Left lung (tissue), 10 donors: ENCODE data around the gene KRTAP5-3. TPM values are rescaled to one million over a fixed set of nuclear protein-coding genes. Genes with fewer than 3 reads are reported as not detected.

Experiments used
- ATAC-seq: fragments of 200-7000 bp; cut with Tn5 transposase; one replicate; pipeline ENCODE4 v1.9.1; 2020; ENCODE audit warnings: moderate library complexity
- DNase-seq, 4 donors: peaks; one replicate each; pipeline ENCODE4 v3.0.0-alpha.2; 2013 to 2020
- H3K27ac ChIP-seq, 2 donors: fragments of 200-600 bp; sonication (generic) in 1 of 2; one replicate each; pipeline versions ENCODE4 v1.5.0 to v1.8.0; 2020 to 2021
- H3K27me3 ChIP-seq, 2 donors: fragments of 200-600 bp; sonication (generic) in 1 of 2; one replicate each; pipeline versions ENCODE4 v1.5.0 to v1.8.0; 2020 to 2021
- H3K36me3 ChIP-seq, 2 donors: fragments of 200-600 bp; sonication (generic) in 1 of 2; one replicate each; pipeline versions ENCODE4 v1.5.0 to v1.8.0; 2020 to 2021
- H3K4me1 ChIP-seq, 2 donors: fragments of 200-600 bp; one replicate each; pipeline ENCODE4 v1.8.0; 2021
- H3K4me3 ChIP-seq, 2 donors: fragments of 200-600 bp; sonication (generic) in 1 of 2; one replicate each; pipeline versions ENCODE4 v1.5.0 to v1.8.0; 2020 to 2021; ENCODE audit warnings: mild to moderate bottlenecking in 1 of 2
- H3K9me3 ChIP-seq, 2 donors: fragments of 200-600 bp; sonication (generic) in 1 of 2; one replicate each; pipeline versions ENCODE4 v1.5.0 to v1.8.0; 2020 to 2021
- CTCF ChIP-seq, 2 donors: fragments of 200-600 bp; sonication (generic) in 1 of 2; IDR thresholded peaks; one replicate each; pipeline versions ENCODE4 v1.5.0 to v1.8.0; 2021; ENCODE audit warnings: antibody characterized with exemption in 2 of 2
- intact Hi-C, 2 donors: fragments of 100-400 bp; cut with DNase I; formaldehyde crosslinking; loops; one replicate each; pipeline versions ENCODE4 v1.11.2 to v1.14.2; 2022
- polyA plus RNA-seq, 6 donors: library from polyadenylated mRNA; unstranded; fragments of 120-200 nt; gene quantifications; one replicate each; pipeline ENCODE4 v1.2.1, GENCODE V29; 2013; ENCODE audit not compliant: insufficient read length in 6 of 6
- total RNA-seq, 2 donors: library from RNA; stranded (reverse); fragmentation: NEBNext Ultra II Directional; extraction: Animal tissue kit (Norgen Biotek cat#: 25700); gene quantifications; one replicate each; pipeline ENCODE4 v1.2.1, GENCODE V29; 2021
- donor health status: DM: no; HTN: yes; CAD: no.
- donor health status: DM: no; HTN: no; CAD: no.

KRTAP5-3 gene
- total and polyA plus RNA-seq, 8 donors: not detected

- DNase-seq (peak in 1 of 4 donors; percentile 76), ATAC-seq (no peak)
- no peak overlapping the region for H3K27ac ChIP-seq
- H3K36me3 ChIP-seq: peaks cover 0 to 17% of the 10 kb centered on the region in 2 donors
- no peak overlapping the region for H3K4me3 ChIP-seq
- peaks cover 0 to under 1% of the 10 kb centered on the region in 2 donors for H3K4me1 ChIP-seq
- H3K27me3 ChIP-seq: peaks cover 0 to 38% of the 10 kb centered on the region in 2 donors
- TF ChIP-seq CTCF (IDR thresholded peaks at IDR 0.05): no peak
- intact Hi-C loops: no loop called here
- H3K9me3 ChIP-seq: no peaks in the 10 kb centered on the region
These were observed 42.9 kb downstream of the KRTAP5-3 start for GRCh38 chr11:1565173-1565903.

- Histone ChIP-seq H3K27ac (no peak overlapping the region), H3K4me1 (peaks cover 0 to 4% of the 10 kb centered on the region in 2 donors), H3K9me3 (no peaks in the 10 kb centered on the region), H3K27me3 (peaks cover 0 to 31% of the 10 kb centered on the region in 2 donors), H3K4me3 (no peak overlapping the region), H3K36me3 (peaks cover 0 to 17% of the 10 kb centered on the region in 2 donors)
- TF ChIP-seq CTCF (IDR thresholded peaks at IDR 0.05): no peak
- ATAC-seq (peak; percentile 40), DNase-seq (peak in 1 of 4 donors; percentile 82)
- intact Hi-C loops: no loop called here
These were observed 43.6 kb downstream of the KRTAP5-3 start for GRCh38 chr11:1564535-1565172.

GRCh38 chr11:1563697-1564534, 44.3 kb downstream of the KRTAP5-3 start:
- Histone ChIP-seq H3K27me3 (peaks cover 0 to 27% of the 10 kb centered on the region in 2 donors), H3K9me3 (no peaks in the 10 kb centered on the region), H3K36me3 (peaks cover 0 to 17% of the 10 kb centered on the region in 2 donors), H3K27ac (no peak overlapping the region), H3K4me1 (peaks cover 5 to 12% of the 10 kb centered on the region in 2 donors), H3K4me3 (no peak overlapping the region)
- DNase-seq (no peak), ATAC-seq (no peak)
- intact Hi-C loops: no loop called here
- TF ChIP-seq CTCF (IDR thresholded peaks at IDR 0.05): no peak

GRCh38 chr11:1563149-1563638, 45.1 kb downstream of the KRTAP5-3 start:
- no peak overlapping the region for H3K4me3 ChIP-seq
- TF ChIP-seq CTCF (IDR thresholded peaks at IDR 0.05): no peak
- intact Hi-C loops: no loop called here
- ATAC-seq: no peak
- peaks cover 0 to 29% of the 10 kb centered on the region in 2 donors for H3K27me3 ChIP-seq
- DNase-seq: no peak
- no peaks in the 10 kb centered on the region for H3K9me3 ChIP-seq
- H3K27ac ChIP-seq: no peak overlapping the region
- peaks cover 12 to 19% of the 10 kb centered on the region in 2 donors for H3K4me1 ChIP-seq
- H3K36me3 ChIP-seq: peaks cover 0 to 17% of the 10 kb centered on the region in 2 donors
